Measurements from ENCODE around the gene CYP2D6. TPM values are rescaled to one million over a fixed set of nuclear protein-coding genes. Genes with fewer than 3 reads are reported as not detected.
A peak's percentile ranks its signal among the peaks of the same experiment; 100 is the strongest.

CYP2D6 gene
- total RNA-seq, 1 donor from 2014 or later = 2.0 TPM

DNA sequence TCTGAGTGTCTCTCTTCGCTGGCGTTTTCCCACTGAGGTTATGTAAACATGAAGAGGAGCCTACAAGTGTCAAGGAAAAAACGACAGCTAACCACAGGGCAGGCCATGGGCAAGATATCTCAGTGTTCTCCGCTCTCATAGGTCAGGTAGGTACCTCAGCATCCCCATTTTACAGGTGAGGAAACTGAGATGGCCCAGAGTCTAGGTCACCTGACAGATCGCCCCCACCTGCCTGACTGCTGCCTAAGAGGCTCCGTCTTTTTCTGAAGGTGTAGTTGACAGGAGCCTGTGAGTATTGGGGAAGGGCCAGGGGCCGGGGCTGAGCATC lies 39.2 kb downstream of the CYP2D6 start:
- DNase-seq (ENCODE audit: low spot score in 2 of 2) (no peak), FAIRE-seq (no peak)

DNA sequence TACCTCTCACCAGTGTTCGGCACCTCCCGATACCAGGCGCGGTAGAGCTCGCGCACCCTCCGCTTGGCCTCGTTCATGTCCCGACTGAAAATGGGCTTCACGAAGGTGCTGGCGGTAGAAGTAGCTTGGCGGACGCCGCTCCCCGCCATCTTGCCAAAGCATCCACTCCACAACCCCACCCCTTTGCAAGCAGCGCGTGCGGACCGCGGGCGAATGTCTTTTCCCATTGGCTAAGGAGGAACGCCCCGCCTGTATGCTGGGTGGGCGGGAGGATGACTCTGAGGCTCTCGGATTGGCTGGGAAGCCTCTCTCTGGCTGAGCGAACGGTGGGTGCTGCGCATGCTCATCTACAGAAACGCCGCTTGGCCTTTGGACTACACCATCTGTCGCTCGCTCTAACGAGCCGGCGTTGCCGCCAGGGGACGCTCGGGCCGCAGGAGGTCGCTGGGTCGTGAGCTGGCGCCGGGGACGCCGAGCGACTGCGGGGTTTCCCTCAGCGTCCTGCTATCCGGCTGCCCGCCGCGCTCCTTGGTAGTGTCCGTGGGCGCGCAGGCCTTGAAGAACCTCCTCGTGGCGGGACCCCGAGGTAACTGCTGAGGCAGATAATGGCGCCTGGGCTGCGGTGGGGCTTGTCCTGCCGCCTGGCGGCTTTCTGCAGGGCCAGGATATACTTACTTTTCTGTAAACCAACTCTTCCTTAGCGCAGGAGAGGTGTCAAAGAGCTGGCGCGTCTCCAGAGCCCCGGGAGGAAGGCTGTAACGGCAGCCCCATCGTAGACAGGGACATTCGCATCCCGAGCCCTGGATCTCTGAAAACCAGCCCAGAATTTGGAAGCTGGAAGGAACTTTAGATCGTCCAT lies 39.8 kb downstream of the CYP2D6 start, which contains the start of gene NDUFA6:
Gene NDUFA6 (minus strand): TSS at position 177 of the 859 bp plus-strand sequence. CDS start 28 bp downstream, at position 149.
- DNase-seq (ENCODE audit: low spot score in 2 of 2) (peak; percentile 93 to 97), FAIRE-seq (peak; percentile 93)

DNA sequence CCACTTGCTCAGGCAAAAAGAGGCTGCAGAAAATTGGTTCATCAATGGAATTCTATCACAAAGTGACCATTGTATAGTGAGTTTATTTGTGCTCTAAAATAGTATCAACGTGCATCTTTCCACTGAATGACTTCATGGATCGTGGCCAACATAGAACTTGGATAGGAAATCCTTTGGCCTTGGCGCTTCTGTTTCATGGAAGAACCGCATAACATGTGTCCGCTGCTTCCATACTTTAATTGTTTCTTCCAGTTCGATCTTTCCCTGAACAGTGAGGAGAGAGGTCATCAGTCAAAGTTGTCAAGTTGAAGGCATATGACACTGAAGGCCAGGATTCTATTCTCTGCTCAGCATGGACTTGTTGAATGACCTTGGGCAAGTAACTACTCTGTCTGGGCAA lies 44.6 kb downstream of the CYP2D6 start:
- FAIRE-seq = no peak
- no peak for DNase-seq (ENCODE audit: low spot score in 2 of 2)

GRCh38 chr22:42084874-42085273 lies 45.7 kb downstream of the CYP2D6 start:
- no peak for FAIRE-seq
- DNase-seq (ENCODE audit: low spot score in 2 of 2) = no peak

GRCh38 chr22:42083119-42083518 lies 47.5 kb downstream of the CYP2D6 start:
- DNase-seq (ENCODE audit: low spot score in 2 of 2) = no peak
- FAIRE-seq = no peak

- FAIRE-seq (no peak), DNase-seq (ENCODE audit: low spot score in 2 of 2) (no peak)
These were observed 50.3 kb downstream of the CYP2D6 start for GRCh38 chr22:42080287-42080686.

DNA sequence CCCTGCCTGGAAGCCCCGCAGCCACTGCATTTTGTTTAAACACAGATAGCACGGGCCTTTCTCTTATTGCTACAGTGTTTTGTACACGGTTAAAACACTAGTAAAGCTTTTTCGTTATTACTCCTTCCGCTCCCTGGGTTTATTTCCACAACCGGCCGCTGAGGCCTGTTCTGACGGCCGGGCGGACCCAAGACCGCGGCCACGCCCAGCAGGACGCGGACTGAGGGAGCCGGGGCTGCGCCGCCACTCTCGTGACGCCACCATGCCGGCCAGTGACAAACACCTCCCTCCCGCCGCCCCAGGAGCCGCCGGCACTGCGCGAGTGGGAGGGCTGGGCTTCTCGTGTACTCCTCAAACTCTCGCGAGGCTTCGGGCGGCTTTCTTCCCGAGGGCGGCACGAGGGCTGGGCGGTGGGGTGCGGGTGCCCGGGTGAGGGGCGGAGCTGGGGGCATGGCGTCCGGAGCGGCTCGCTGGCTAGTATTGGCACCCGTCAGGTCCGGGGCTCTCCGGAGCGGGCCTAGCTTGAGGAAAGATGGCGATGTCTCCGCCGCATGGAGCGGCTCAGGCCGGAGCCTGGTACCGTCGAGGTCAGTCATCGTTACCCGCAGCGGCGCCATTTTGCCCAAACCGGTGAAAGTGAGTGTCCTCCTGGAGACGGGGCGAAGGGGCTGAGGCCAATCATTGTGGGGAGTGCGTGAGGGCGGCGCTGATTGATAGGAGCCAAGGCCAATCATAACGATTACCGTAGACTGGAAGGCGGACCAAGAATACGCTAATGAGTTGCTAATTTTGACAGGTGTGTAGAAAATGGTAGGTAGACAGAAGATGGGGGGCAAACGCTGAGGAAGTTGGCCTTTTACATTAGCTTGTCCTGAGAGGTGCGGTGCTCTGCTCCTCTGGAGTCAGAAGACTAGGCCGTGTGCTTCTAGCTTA lies 51.0 kb downstream of the CYP2D6 start, which contains the start of gene SMDT1:
Gene SMDT1 (plus strand): TSS at position 382 of the 933 bp plus-strand sequence. CDS start 69 bp downstream, at position 451.
- FAIRE-seq (peak; percentile 48), DNase-seq (ENCODE audit: low spot score in 2 of 2) (peak; percentile 97 to 99)

DNA sequence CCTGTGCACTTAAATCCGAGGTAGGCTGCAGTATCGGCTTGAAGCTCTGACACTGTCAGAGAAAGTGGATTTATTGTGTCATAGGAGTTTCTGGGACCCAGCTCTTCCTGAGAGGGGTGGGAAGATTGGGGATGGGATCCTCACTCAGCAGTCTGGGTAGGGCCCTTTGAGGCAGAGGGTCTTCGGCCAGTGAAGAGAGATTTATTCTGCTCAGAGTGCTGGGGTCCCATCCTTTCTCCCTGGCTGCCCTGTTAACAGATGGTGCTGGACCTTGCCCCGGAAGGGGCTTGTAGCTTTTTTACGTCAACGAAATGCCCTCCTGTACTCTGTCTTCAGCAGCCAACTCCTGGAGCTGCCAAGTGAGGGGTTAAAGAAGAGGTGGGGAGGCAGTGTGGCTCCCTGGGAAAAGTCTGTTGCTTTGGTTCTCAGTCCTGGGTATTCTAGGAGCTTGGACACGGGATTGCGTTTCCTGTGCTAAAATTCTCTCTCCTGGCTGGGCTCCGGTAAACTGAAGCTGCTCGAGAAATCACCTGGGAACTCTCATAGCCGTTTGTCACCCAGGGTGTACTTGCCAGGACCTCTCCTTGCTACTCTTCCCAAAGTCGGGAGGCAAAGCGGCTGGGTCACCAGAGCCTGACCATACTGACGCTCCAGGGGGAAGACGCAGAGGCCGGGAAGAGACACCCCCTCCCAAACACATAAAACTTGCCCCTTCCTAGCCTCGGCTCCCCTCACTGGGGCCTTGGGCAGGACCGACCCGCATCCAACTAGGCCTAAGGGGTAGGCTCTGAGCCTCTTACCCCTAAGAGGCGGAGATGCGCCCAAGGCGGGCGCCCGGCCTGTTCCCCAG lies 51.9 kb downstream of the CYP2D6 start:
- peak in 1 of 2 donors; percentile 52 for DNase-seq (ENCODE audit: low spot score in 2 of 2)
- no peak for FAIRE-seq

DNA sequence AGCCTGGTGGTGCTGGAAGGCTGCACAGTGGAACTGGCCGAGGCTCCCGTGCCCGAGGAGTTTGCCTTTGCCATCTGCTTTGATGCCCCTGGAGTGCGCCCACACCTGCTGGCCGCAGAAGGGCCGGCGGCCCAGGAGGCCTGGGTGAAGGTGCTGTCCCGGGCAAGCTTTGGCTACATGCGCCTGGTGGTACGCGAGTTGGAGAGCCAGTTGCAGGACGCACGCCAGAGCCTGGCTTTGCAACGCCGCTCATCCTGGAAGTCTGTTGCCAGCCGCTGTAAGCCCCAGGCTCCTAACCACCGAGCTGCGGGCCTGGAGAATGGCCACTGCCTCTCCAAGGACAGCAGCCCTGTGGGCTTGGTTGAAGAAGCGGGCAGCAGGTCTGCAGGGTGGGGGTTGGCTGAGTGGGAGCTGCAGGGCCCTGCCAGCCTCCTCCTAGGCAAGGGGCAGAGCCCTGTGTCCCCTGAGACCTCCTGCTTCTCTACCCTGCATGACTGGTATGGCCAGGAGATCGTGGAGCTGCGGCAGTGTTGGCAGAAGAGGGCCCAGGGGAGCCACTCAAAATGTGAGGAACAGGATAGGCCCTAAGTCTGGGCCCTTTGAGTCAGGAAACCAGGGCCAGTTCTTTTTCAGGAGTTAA lies 53.0 kb downstream of the CYP2D6 start:
- no peak for FAIRE-seq

GRCh38 chr22:42076764-42077485 lies 53.7 kb downstream of the CYP2D6 start:
- no peak for FAIRE-seq

More for the DNA sequence above, 53.0 kb downstream of the CYP2D6 start:
- peak in 1 of 2 donors; percentile 16 for DNase-seq (ENCODE audit: low spot score in 2 of 2)

More at GRCh38 chr22:42076764-42077485, 53.7 kb downstream of the CYP2D6 start:
- no peak for DNase-seq (ENCODE audit: low spot score in 2 of 2)

Other genes starting within 250 kb of the CYP2D6 start
- not detected for gene SHISA8, start 215.7 kb downstream of the CYP2D6 start, total RNA-seq
- gene TNFRSF13C, start 204.0 kb downstream of the CYP2D6 start, total RNA-seq = under 0.01 TPM
- gene CENPM, start 183.7 kb downstream of the CYP2D6 start, total RNA-seq = 3.7 TPM
- gene SEPTIN3, start 161.4 kb downstream of the CYP2D6 start, total RNA-seq = 123 TPM
- gene WBP2NL, start 132.0 kb downstream of the CYP2D6 start, total RNA-seq = 4.5 TPM
- gene NAGA, start 60.0 kb downstream of the CYP2D6 start, total RNA-seq = 13.5 TPM
- gene PHETA2, start 56.6 kb downstream of the CYP2D6 start, total RNA-seq = 4.5 TPM
- gene SMDT1, start 51.1 kb downstream of the CYP2D6 start, total RNA-seq = 20.0 TPM
- 57.1 TPM for gene NDUFA6, start 40.0 kb downstream of the CYP2D6 start, total RNA-seq
- 60.3 TPM for gene TCF20, start 139.8 kb upstream of the CYP2D6 start, total RNA-seq